ENCODE measurements around the gene ANTXRL. TPM values are rescaled to one million over a fixed set of nuclear protein-coding genes. Genes with fewer than 3 reads are reported as not detected.
"Not testable (repeated sequence)": the region's sequence is repeated elsewhere in the genome, so short reads cannot be mapped to it uniquely, and the experiment has no call there.

The ANTXRL gene
- total RNA-seq, 1 donor from 2014 or later, result not detected

GRCh38 chr10:46312953-46313352 is 26.2 kb downstream of the ANTXRL start:
- CTCF ChIA-PET, result no interaction called here
- Mint-ChIP-seq H3K27ac (no peak overlapping the region), H3K27me3 (no peaks in the 10 kb centered on the region), H3K36me3 (ENCODE audit: low read depth) (no peaks in the 10 kb centered on the region), H3K4me3 (no peak overlapping the region), H3K9me3 (no peaks in the 10 kb centered on the region), H3K4me1 (no peaks in the 10 kb centered on the region)
- intact Hi-C loops (cut with micrococcal nuclease), result no loop called here
- ATAC-seq (ENCODE audit: low read depth) (no peak), DNase-seq (no peak)
- POLR2A ChIA-PET, result no interaction called here
- TF ChIP-seq CTCF (IDR thresholded peaks at IDR 0.05), result no peak

GRCh38 chr10:46314071-46314470 is 27.3 kb downstream of the ANTXRL start:
- POLR2A ChIA-PET, result no interaction called here
- no peaks in the 10 kb centered on the region for H3K27me3 Mint-ChIP-seq
- no peak for ATAC-seq (ENCODE audit: low read depth)
- no peaks in the 10 kb centered on the region for H3K9me3 Mint-ChIP-seq
- no peak overlapping the region for H3K4me3 Mint-ChIP-seq
- H3K4me1 Mint-ChIP-seq, result no peaks in the 10 kb centered on the region
- no peaks in the 10 kb centered on the region for H3K36me3 Mint-ChIP-seq (ENCODE audit: low read depth)
- TF ChIP-seq CTCF (IDR thresholded peaks at IDR 0.05), result no peak
- intact Hi-C loops (cut with micrococcal nuclease), result no loop called here
- CTCF ChIA-PET, result no interaction called here
- no peak overlapping the region for H3K27ac Mint-ChIP-seq
- DNase-seq, result no peak

- H3K9me3 Mint-ChIP-seq; H3K27ac Mint-ChIP-seq; POLR2A ChIA-PET; H3K27me3 Mint-ChIP-seq; H3K4me1 Mint-ChIP-seq; H3K4me3 Mint-ChIP-seq; DNase-seq; H3K36me3 Mint-ChIP-seq (ENCODE audit: low read depth); CTCF ChIA-PET; intact Hi-C loops (cut with micrococcal nuclease); ATAC-seq (ENCODE audit: low read depth): not testable (repeated sequence)
These were observed 28.5 kb downstream of the ANTXRL start for GRCh38 chr10:46315071-46315860.

- no peak overlapping the region for H3K27ac Mint-ChIP-seq
- CTCF ChIA-PET, result no interaction called here
- POLR2A ChIA-PET, result no interaction called here
- no peak overlapping the region for H3K4me3 Mint-ChIP-seq
- ATAC-seq (ENCODE audit: low read depth), result no peak
- TF ChIP-seq CTCF (IDR thresholded peaks at IDR 0.05), result no peak
- DNase-seq, result no peak
- no peaks in the 10 kb centered on the region for H3K27me3 Mint-ChIP-seq
- no peaks in the 10 kb centered on the region for H3K36me3 Mint-ChIP-seq (ENCODE audit: low read depth)
- H3K4me1 Mint-ChIP-seq, result no peaks in the 10 kb centered on the region
- intact Hi-C loops (cut with micrococcal nuclease), result no loop called here
- no peaks in the 10 kb centered on the region for H3K9me3 Mint-ChIP-seq
These were observed 30.6 kb downstream of the ANTXRL start for GRCh38 chr10:46317370-46317769.

- no peaks in the 10 kb centered on the region for H3K27me3 Mint-ChIP-seq
- POLR2A ChIA-PET, result no interaction called here
- CTCF ChIA-PET, result no interaction called here
- no peak overlapping the region for H3K27ac Mint-ChIP-seq
- H3K9me3 Mint-ChIP-seq, result no peaks in the 10 kb centered on the region
- intact Hi-C loops (cut with micrococcal nuclease), result no loop called here
- TF ChIP-seq CTCF (IDR thresholded peaks at IDR 0.05), result no peak
- no peak for DNase-seq
- no peak overlapping the region for H3K4me3 Mint-ChIP-seq
- no peaks in the 10 kb centered on the region for H3K4me1 Mint-ChIP-seq
- ATAC-seq (ENCODE audit: low read depth), result no peak
- H3K36me3 Mint-ChIP-seq (ENCODE audit: low read depth), result no peaks in the 10 kb centered on the region
These were observed 31.1 kb downstream of the ANTXRL start for GRCh38 chr10:46317889-46318288.

- no peak for ATAC-seq (ENCODE audit: low read depth)
These were observed 32.0 kb downstream of the ANTXRL start for GRCh38 chr10:46318799-46319198.

More at GRCh38 chr10:46318799-46319198, 32.0 kb downstream of the ANTXRL start:
- Mint-ChIP-seq H3K4me1 (no peaks in the 10 kb centered on the region), H3K4me3 (no peak overlapping the region), H3K27ac (no peak overlapping the region), H3K9me3 (no peaks in the 10 kb centered on the region), H3K27me3 (no peaks in the 10 kb centered on the region), H3K36me3 (ENCODE audit: low read depth) (no peaks in the 10 kb centered on the region)
- no peak for DNase-seq
- ChIA-PET POLR2A (no interaction called here), CTCF (no interaction called here)
- TF ChIP-seq CTCF (IDR thresholded peaks at IDR 0.05), result no peak
- intact Hi-C loops (cut with micrococcal nuclease), result no loop called here
